ENCODE results near the gene R3HCC1L.

DNA sequence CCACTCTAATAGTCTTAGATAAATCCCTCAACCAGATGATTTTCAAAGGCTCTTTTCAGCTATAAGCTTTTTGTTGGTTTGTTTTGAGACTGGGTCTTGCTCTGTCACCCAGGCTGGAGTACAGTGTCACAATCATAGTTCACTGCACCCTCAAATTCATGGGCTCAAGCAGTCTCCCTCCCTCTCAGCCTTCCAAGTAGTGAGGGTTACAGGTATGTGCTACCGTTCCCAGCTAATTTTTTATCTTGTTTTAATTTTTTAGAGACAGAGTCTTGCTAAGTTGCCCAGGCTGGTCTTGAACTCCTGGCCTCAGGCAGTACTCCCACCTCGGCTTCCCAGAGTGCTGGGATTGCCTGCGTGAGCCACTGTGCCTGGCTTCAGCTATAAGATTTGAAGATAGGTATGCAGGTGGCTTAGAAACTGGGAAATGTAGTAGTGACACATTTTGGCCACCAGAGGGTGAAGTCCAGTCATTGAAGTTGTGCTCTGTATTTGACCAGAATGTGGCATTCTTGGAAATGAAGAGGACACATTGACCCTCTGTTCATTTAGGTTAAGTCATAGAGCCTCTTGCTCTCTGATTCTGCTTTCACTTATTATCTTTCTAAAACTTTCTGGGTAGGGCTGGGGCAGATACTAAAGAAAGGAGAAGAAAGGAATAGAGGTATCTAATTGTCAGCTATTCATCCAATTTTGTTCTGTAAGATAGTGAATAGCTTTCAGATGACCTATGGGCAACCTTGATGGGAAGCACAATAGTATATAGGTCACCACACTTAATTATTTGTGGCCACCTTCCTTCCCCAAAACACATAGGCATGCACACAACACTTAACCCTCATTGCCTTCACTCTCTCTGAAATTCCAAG lies 36.0 kb downstream of the R3HCC1L start:
- TF ChIP-seq E2F4 (IDR thresholded peaks at IDR 0.05; ENCODE audit: low read depth, low read length): no peak
- peak; percentile 71 to 76 (median 75) for TF ChIP-seq CTCF (IDR thresholded peaks at IDR 0.05 in 2 of 3, conservative IDR thresholded peaks at IDR 0.05 in 1 of 3; ENCODE audit: control insufficient read depth in 2 of 3, extremely low read depth in 1 of 3, insufficient read depth in 1 of 3, low read depth in 3 of 3, low read length in 3 of 3)
- TF ChIP-seq ATF2 (IDR thresholded peaks at IDR 0.05; ENCODE audit: low read length): no peak
- no peak for TF ChIP-seq GATAD2B (conservative IDR thresholded peaks at IDR 0.05; ENCODE audit: low read depth)
- no peak for TF ChIP-seq BHLHE40 (IDR thresholded peaks at IDR 0.05; ENCODE audit: borderline replicate concordance in 1 of 2, low read depth in 2 of 2, low read length in 1 of 2)
- TF ChIP-seq NFXL1 (IDR thresholded peaks at IDR 0.05; ENCODE audit: borderline replicate concordance): no peak
